Uterus (tissue), 4 donors: ENCODE data around the gene EFCAB12. TPM values are rescaled to one million over a fixed set of nuclear protein-coding genes. Genes with fewer than 3 reads are reported as not detected.
A peak's percentile ranks its signal among the peaks of the same experiment; 100 is the strongest.

ENCODE experiments used
- DNase-seq, 2 donors: peaks; one replicate each; pipeline ENCODE4 v3.0.0-alpha.2; 2019 to 2020
- H3K27ac ChIP-seq, 2 donors: fragments of 200-600 bp; sonication (generic); 1 replicate in 1 of 2; 2 replicates in 1 of 2; pipeline ENCODE4 v1.5.1; 2016 to 2018
- H3K27me3 ChIP-seq, 2 donors: fragments of 200-600 bp; sonication (generic); one replicate each; pipeline ENCODE4 v1.5.1; 2018 to 2019; ENCODE audit warnings: control low read depth in 1 of 2
- H3K36me3 ChIP-seq, 2 donors: fragments of 200-600 bp; sonication (generic); one replicate each; pipeline ENCODE4 v1.5.1; 2019; ENCODE audit warnings: control low read depth in 1 of 2
- H3K4me1 ChIP-seq, 2 donors: fragments of 200-600 bp; sonication (generic); one replicate each; pipeline ENCODE4 v1.5.1; 2018 to 2019; ENCODE audit warnings: control low read depth in 1 of 2
- H3K4me3 ChIP-seq, 2 donors: fragments of 200-600 bp; sonication (generic); 1 replicate in 1 of 2; 2 replicates in 1 of 2; pipeline ENCODE4 v1.5.1; 2018 to 2019; ENCODE audit warnings: mild to moderate bottlenecking in 1 of 2
- H3K9me3 ChIP-seq, 2 donors: fragments of 200-600 bp; sonication (generic); one replicate each; pipeline ENCODE4 v1.5.1; 2019; ENCODE audit warnings: control low read depth in 1 of 2
- POLR2A ChIP-seq, 2 donors: fragments of 450-650 bp; IDR thresholded peaks; one replicate each; pipeline ENCODE4 v1.6.1; 2016; ENCODE audit warnings: antibody characterized with exemption in 2 of 2, mild to moderate bottlenecking in 1 of 2, moderate library complexity in 1 of 2
- intact Hi-C: fragments of 100-400 bp; cut with DNase I; formaldehyde crosslinking; loops from one replicate; pipeline ENCODE4 v1.15.1; 2023; ENCODE audit warnings: low total_unique reads
- total RNA-seq, 4 donors: library from RNA; depleted of rRNA in 3 of 4; stranded (reverse); fragments of >200 nt in 3 of 4; gene quantifications; one replicate each; pipeline versions ENCODE4 v1.1.0 to v1.2.4, GENCODE V29; 2014 to 2023
- TF ChIP-seq, protein P1 (sequence below), 4 experiments: fragments of 200-600 bp in 2 of 4; fragments of 450-650 bp in 2 of 4; sonication (generic) in 2 of 4; IDR thresholded peaks; one replicate each; pipeline ENCODE4 v1.5.1; 2016 to 2019; ENCODE audit warnings: antibody characterized with exemption in 4 of 4, mild to moderate bottlenecking in 2 of 4, moderate library complexity in 1 of 4
- donor health status: DM: yes; HTN: yes; CAD: no.

The EFCAB12 gene
- total RNA-seq, 4 donors from 2014 or later = under 0.01 to 0.76 (median 0.41) TPM; not detected in 1

DNA sequence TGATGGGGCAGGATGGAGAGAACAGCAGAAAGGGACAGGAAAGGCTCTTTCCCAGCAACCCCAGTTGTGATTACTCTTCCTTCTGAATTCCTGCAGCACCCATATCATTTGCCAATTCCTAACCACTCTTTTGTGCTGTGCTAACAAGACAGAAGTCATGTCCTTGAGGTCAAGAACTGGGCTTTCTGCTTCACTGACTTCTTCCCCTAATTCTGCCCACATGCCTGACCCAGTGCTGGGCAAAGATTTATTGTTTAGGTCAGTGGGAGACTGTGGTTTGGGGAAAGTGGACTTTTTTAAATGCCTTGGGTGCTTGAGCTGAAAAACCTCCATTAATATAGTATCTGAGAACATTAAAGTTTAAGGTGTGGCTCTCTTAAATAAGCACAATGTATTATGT lies 4.2 kb upstream of the EFCAB12 start:
- Histone ChIP-seq H3K4me1 (peaks cover 0 to 6% of the 10 kb centered on the region in 2 donors), H3K4me3 (no peak overlapping the region), H3K27ac (no peak overlapping the region), H3K36me3 (no peaks in the 10 kb centered on the region), H3K27me3 (no peaks in the 10 kb centered on the region), H3K9me3 (no peaks in the 10 kb centered on the region)
- no peak for TF ChIP-seq POLR2A (IDR thresholded peaks at IDR 0.05)
- TF ChIP-seq, protein P1, sequence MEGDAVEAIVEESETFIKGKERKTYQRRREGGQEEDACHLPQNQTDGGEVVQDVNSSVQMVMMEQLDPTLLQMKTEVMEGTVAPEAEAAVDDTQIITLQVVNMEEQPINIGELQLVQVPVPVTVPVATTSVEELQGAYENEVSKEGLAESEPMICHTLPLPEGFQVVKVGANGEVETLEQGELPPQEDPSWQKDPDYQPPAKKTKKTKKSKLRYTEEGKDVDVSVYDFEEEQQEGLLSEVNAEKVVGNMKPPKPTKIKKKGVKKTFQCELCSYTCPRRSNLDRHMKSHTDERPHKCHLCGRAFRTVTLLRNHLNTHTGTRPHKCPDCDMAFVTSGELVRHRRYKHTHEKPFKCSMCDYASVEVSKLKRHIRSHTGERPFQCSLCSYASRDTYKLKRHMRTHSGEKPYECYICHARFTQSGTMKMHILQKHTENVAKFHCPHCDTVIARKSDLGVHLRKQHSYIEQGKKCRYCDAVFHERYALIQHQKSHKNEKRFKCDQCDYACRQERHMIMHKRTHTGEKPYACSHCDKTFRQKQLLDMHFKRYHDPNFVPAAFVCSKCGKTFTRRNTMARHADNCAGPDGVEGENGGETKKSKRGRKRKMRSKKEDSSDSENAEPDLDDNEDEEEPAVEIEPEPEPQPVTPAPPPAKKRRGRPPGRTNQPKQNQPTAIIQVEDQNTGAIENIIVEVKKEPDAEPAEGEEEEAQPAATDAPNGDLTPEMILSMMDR (IDR thresholded peaks at IDR 0.05) = no peak
- intact Hi-C loops = no loop called here
- DNase-seq = no peak

DNA sequence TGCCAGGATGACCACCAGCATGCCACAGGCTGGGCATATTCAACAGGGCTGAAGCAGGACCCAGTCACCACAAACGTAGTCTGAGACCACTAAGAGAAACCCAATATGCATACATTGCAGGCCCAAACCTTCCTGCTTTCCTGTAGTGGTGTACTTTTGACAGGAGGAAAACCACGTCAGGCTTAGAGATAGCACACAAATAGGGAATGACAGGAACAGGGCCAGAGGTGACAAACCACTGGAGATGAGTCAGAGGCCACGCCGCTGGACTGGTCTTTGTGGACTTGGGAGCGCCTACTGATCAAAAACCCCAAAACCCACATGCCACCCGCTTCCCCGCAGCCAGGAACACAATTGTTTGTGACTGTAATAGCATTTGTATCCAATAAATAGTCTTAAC lies 3.6 kb upstream of the EFCAB12 start:
- Histone ChIP-seq H3K4me3 (no peak overlapping the region), H3K27me3 (no peaks in the 10 kb centered on the region), H3K9me3 (no peaks in the 10 kb centered on the region), H3K27ac (no peak overlapping the region), H3K36me3 (no peaks in the 10 kb centered on the region), H3K4me1 (peaks cover 0 to 6% of the 10 kb centered on the region in 2 donors)
- intact Hi-C loops = no loop called here
- DNase-seq = no peak
- TF ChIP-seq POLR2A (IDR thresholded peaks at IDR 0.05) = no peak
- TF ChIP-seq, protein P1 (IDR thresholded peaks at IDR 0.05) = no peak

DNA sequence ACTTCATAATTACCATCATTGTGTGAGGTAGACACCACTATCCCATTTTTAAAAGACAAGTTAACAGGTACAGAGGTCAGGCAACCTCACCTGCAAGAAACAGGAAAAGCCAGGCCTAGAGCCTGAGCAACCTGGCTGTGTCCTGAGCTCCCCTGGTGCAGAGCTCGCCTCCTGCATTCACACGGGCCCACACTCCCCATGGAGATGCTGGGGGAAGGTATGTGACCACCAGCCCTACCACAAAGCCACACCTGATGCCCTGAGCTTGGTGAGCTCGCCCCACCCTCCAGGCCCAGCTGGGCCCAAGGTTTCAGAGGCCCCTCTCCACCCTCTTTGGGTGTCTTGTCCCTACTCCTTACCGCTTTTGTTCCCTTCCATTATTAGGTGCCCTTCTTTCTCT lies 1.2 kb upstream of the EFCAB12 start:
- DNase-seq = no peak
- Histone ChIP-seq H3K27ac (no peak overlapping the region), H3K27me3 (no peaks in the 10 kb centered on the region), H3K9me3 (no peaks in the 10 kb centered on the region), H3K4me3 (no peak overlapping the region), H3K36me3 (no peaks in the 10 kb centered on the region), H3K4me1 (peaks cover 0 to 6% of the 10 kb centered on the region in 2 donors)
- intact Hi-C loops = no loop called here
- TF ChIP-seq, protein P1 (IDR thresholded peaks at IDR 0.05) = no peak
- TF ChIP-seq POLR2A (IDR thresholded peaks at IDR 0.05) = no peak

DNA sequence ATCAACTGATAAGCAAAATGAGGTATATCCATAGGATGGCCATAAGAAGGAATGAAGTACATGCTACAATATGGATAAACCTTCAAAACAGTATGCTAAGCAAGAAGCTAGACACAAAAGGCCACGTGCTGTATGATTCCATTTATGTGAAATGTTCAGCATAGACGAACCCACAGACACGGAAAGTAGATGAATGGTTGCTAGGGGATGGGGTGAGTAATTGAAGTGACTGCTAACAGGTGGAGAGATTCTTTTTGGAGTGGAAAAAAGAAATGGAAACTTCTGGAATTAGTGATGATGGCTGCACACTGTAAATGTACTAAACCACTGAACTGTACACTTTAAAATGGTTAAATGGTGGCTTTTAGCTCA lies 630 bp upstream of the EFCAB12 start:
- H3K4me3 ChIP-seq = no peak overlapping the region
- H3K4me1 ChIP-seq = peaks cover 0 to 6% of the 10 kb centered on the region in 2 donors
- no peak for DNase-seq
- intact Hi-C loops = no loop called here
- no peaks in the 10 kb centered on the region for H3K27me3 ChIP-seq
- H3K36me3 ChIP-seq = no peaks in the 10 kb centered on the region
- TF ChIP-seq POLR2A (IDR thresholded peaks at IDR 0.05) = no peak
- TF ChIP-seq, protein P1 (IDR thresholded peaks at IDR 0.05) = no peak
- H3K27ac ChIP-seq = peak overlapping the region; percentile 72 to 79
- H3K9me3 ChIP-seq = no peaks in the 10 kb centered on the region

DNA sequence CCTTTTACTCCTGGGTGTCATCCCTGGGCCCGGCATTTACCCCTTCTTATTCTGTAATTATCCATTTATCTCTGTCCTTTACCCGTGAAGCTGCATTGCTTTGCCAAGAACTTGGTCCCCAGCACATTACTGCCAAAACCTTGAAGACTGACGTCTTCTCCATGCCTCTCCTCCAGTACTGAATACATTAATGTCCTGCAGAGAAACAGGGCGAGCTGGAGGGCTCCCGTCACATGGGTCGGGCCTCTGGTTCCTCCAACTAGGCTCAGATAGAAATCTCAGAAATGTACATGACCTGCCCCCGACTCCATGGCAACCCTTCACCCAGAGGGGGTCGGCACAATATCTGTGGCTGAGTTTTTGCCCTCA lies 445 bp downstream of the EFCAB12 start:
- TF ChIP-seq POLR2A (IDR thresholded peaks at IDR 0.05) = no peak
- TF ChIP-seq, protein P1 (IDR thresholded peaks at IDR 0.05) = no peak
- Histone ChIP-seq H3K9me3 (no peaks in the 10 kb centered on the region), H3K36me3 (no peaks in the 10 kb centered on the region), H3K4me3 (peak overlapping the region; percentile 30 to 47), H3K27ac (no peak overlapping the region), H3K27me3 (no peaks in the 10 kb centered on the region), H3K4me1 (peaks cover 0 to 6% of the 10 kb centered on the region in 2 donors)
- intact Hi-C loops = no loop called here
- DNase-seq = no peak
